ENCODE data around the gene TPTE2.

Gene TPTE2

GRCh38 chr13:19591864-19592263, 30.5 kb upstream of the TPTE2 start:
- Histone ChIP-seq H3K36me3 (ENCODE audit: insufficient read depth, low read depth, low read length) (no peaks in the 10 kb centered on the region), H3K27ac (ENCODE audit: low read length) (no peak overlapping the region), H3K4me3 (ENCODE audit: low read length) (no peak overlapping the region), H3K4me1 (ENCODE audit: insufficient read depth, low read length) (no peaks in the 10 kb centered on the region), H3K27me3 (ENCODE audit: insufficient read depth, low read length) (no peaks in the 10 kb centered on the region), H3K9me3 (ENCODE audit: insufficient read depth, low read depth, low read length) (no peaks in the 10 kb centered on the region; the same call in none of the 2 replicates), H3K9ac (ENCODE audit: low read depth, low read length) (no peak overlapping the region)

- no peak overlapping the region for H3K9ac ChIP-seq (ENCODE audit: low read depth, low read length)
- no peaks in the 10 kb centered on the region for H3K27me3 ChIP-seq (ENCODE audit: insufficient read depth, low read length)
- H3K27ac ChIP-seq (ENCODE audit: low read length) = no peak overlapping the region
- no peaks in the 10 kb centered on the region for H3K4me1 ChIP-seq (ENCODE audit: insufficient read depth, low read length)
- H3K36me3 ChIP-seq (ENCODE audit: insufficient read depth, low read depth, low read length) = no peaks in the 10 kb centered on the region
- H3K4me3 ChIP-seq (ENCODE audit: low read length) = no peak overlapping the region
- peaks cover 6% of the 10 kb centered on the region for H3K9me3 ChIP-seq (ENCODE audit: insufficient read depth, low read depth, low read length)
Measured at GRCh38 chr13:19590423-19590822, 29.1 kb upstream of the TPTE2 start.

- Histone ChIP-seq H3K9me3 (ENCODE audit: insufficient read depth, low read depth, low read length) (peaks cover 15% of the 10 kb centered on the region), H3K9ac (ENCODE audit: low read depth, low read length) (no peak overlapping the region), H3K4me1 (ENCODE audit: insufficient read depth, low read length) (no peaks in the 10 kb centered on the region), H3K36me3 (ENCODE audit: insufficient read depth, low read depth, low read length) (no peaks in the 10 kb centered on the region), H3K4me3 (ENCODE audit: low read length) (no peak overlapping the region), H3K27ac (ENCODE audit: low read length) (no peak overlapping the region), H3K27me3 (ENCODE audit: insufficient read depth, low read length) (no peaks in the 10 kb centered on the region)
Measured at GRCh38 chr13:19589312-19589711, 28.0 kb upstream of the TPTE2 start.

GRCh38 chr13:19587635-19588300, 26.4 kb upstream of the TPTE2 start:
- Histone ChIP-seq H3K4me1 (ENCODE audit: insufficient read depth, low read length) (no peaks in the 10 kb centered on the region), H3K9ac (ENCODE audit: low read depth, low read length) (no peak overlapping the region), H3K27ac (ENCODE audit: low read length) (no peak overlapping the region), H3K36me3 (ENCODE audit: insufficient read depth, low read depth, low read length) (no peaks in the 10 kb centered on the region), H3K9me3 (ENCODE audit: insufficient read depth, low read depth, low read length) (peaks cover 25% of the 10 kb centered on the region), H3K4me3 (ENCODE audit: low read length) (no peak overlapping the region), H3K27me3 (ENCODE audit: insufficient read depth, low read length) (no peaks in the 10 kb centered on the region)

- H3K27me3 ChIP-seq (ENCODE audit: insufficient read depth, low read length) = no peaks in the 10 kb centered on the region
- no peak overlapping the region for H3K27ac ChIP-seq (ENCODE audit: low read length)
- H3K9me3 ChIP-seq (ENCODE audit: insufficient read depth, low read depth, low read length) = peaks cover 30% of the 10 kb centered on the region
- no peaks in the 10 kb centered on the region for H3K4me1 ChIP-seq (ENCODE audit: insufficient read depth, low read length)
- no peak overlapping the region for H3K9ac ChIP-seq (ENCODE audit: low read depth, low read length)
- H3K4me3 ChIP-seq (ENCODE audit: low read length) = no peak overlapping the region
- H3K36me3 ChIP-seq (ENCODE audit: insufficient read depth, low read depth, low read length) = no peaks in the 10 kb centered on the region
Measured at GRCh38 chr13:19586904-19587634, 25.7 kb upstream of the TPTE2 start.

- Histone ChIP-seq H3K27ac (ENCODE audit: low read length) (no peak overlapping the region), H3K4me1 (ENCODE audit: insufficient read depth, low read length) (no peaks in the 10 kb centered on the region), H3K9ac (ENCODE audit: low read depth, low read length) (no peak overlapping the region), H3K9me3 (ENCODE audit: insufficient read depth, low read depth, low read length) (peaks cover 59% of the 10 kb centered on the region), H3K4me3 (ENCODE audit: low read length) (no peak overlapping the region), H3K27me3 (ENCODE audit: insufficient read depth, low read length) (no peaks in the 10 kb centered on the region), H3K36me3 (ENCODE audit: insufficient read depth, low read depth, low read length) (no peaks in the 10 kb centered on the region)
Measured at GRCh38 chr13:19581675-19582074, 20.3 kb upstream of the TPTE2 start.

- no peak overlapping the region for H3K4me3 ChIP-seq (ENCODE audit: low read length)
- no peak overlapping the region for H3K27ac ChIP-seq (ENCODE audit: low read length)
- no peaks in the 10 kb centered on the region for H3K36me3 ChIP-seq (ENCODE audit: insufficient read depth, low read depth, low read length)
- H3K9ac ChIP-seq (ENCODE audit: low read depth, low read length) = no peak overlapping the region
- H3K9me3 ChIP-seq (ENCODE audit: insufficient read depth, low read depth, low read length) = peaks cover 49% of the 10 kb centered on the region
- H3K27me3 ChIP-seq (ENCODE audit: insufficient read depth, low read length) = no peaks in the 10 kb centered on the region
- H3K4me1 ChIP-seq (ENCODE audit: insufficient read depth, low read length) = no peaks in the 10 kb centered on the region
Measured at GRCh38 chr13:19575230-19575629, 13.9 kb upstream of the TPTE2 start.

GRCh38 chr13:19573120-19573716, 11.9 kb upstream of the TPTE2 start:
- H3K4me3 ChIP-seq (ENCODE audit: low read length) = no peak overlapping the region
- H3K27me3 ChIP-seq (ENCODE audit: insufficient read depth, low read length) = no peaks in the 10 kb centered on the region
- H3K4me1 ChIP-seq (ENCODE audit: insufficient read depth, low read length) = no peaks in the 10 kb centered on the region
- no peak overlapping the region for H3K27ac ChIP-seq (ENCODE audit: low read length)
- peaks cover 55% of the 10 kb centered on the region for H3K9me3 ChIP-seq (ENCODE audit: insufficient read depth, low read depth, low read length)
- no peaks in the 10 kb centered on the region for H3K36me3 ChIP-seq (ENCODE audit: insufficient read depth, low read depth, low read length)
- no peak overlapping the region for H3K9ac ChIP-seq (ENCODE audit: low read depth, low read length)

- H3K4me1 ChIP-seq (ENCODE audit: insufficient read depth, low read length) = no peaks in the 10 kb centered on the region
- no peak overlapping the region for H3K4me3 ChIP-seq (ENCODE audit: low read length)
- H3K9ac ChIP-seq (ENCODE audit: low read depth, low read length) = no peak overlapping the region
- H3K27me3 ChIP-seq (ENCODE audit: insufficient read depth, low read length) = no peaks in the 10 kb centered on the region
- H3K9me3 ChIP-seq (ENCODE audit: insufficient read depth, low read depth, low read length) = peaks cover 63% of the 10 kb centered on the region
- no peak overlapping the region for H3K27ac ChIP-seq (ENCODE audit: low read length)
- no peaks in the 10 kb centered on the region for H3K36me3 ChIP-seq (ENCODE audit: insufficient read depth, low read depth, low read length)
Measured at GRCh38 chr13:19572280-19572679, 10.9 kb upstream of the TPTE2 start.

- no peak overlapping the region for H3K4me3 ChIP-seq (ENCODE audit: low read length)
- H3K9me3 ChIP-seq (ENCODE audit: insufficient read depth, low read depth, low read length) = peaks cover 70% of the 10 kb centered on the region
- H3K9ac ChIP-seq (ENCODE audit: low read depth, low read length) = no peak overlapping the region
- no peak overlapping the region for H3K27ac ChIP-seq (ENCODE audit: low read length)
- no peaks in the 10 kb centered on the region for H3K4me1 ChIP-seq (ENCODE audit: insufficient read depth, low read length)
- no peaks in the 10 kb centered on the region for H3K27me3 ChIP-seq (ENCODE audit: insufficient read depth, low read length)
- H3K36me3 ChIP-seq (ENCODE audit: insufficient read depth, low read depth, low read length) = no peaks in the 10 kb centered on the region
Measured at GRCh38 chr13:19567820-19568534, 6.6 kb upstream of the TPTE2 start.

- H3K36me3 ChIP-seq (ENCODE audit: insufficient read depth, low read depth, low read length) = no peaks in the 10 kb centered on the region
- H3K27me3 ChIP-seq (ENCODE audit: insufficient read depth, low read length) = no peaks in the 10 kb centered on the region
- H3K9me3 ChIP-seq (ENCODE audit: insufficient read depth, low read depth, low read length) = peaks cover 36% of the 10 kb centered on the region
- no peak overlapping the region for H3K4me3 ChIP-seq (ENCODE audit: low read length)
- H3K27ac ChIP-seq (ENCODE audit: low read length) = no peak overlapping the region
- H3K9ac ChIP-seq (ENCODE audit: low read depth, low read length) = no peak overlapping the region
- H3K4me1 ChIP-seq (ENCODE audit: insufficient read depth, low read length) = no peaks in the 10 kb centered on the region
Measured at GRCh38 chr13:19561585-19561984, 253 bp upstream of the TPTE2 start.
